Stimulated activated CD4-positive, alpha-beta T cell treated with anti-CD3 and anti-CD28 coated beads, Interleukin-15, amount 100 ng/mL, for 48 hours (primary cell): ENCODE measurements around the gene FNTB.
"Not testable (repeated sequence)": the region's sequence is repeated elsewhere in the genome, so short reads cannot be mapped to it uniquely, and the experiment has no call there.

Experiments used
- DNase-seq, 2 donors: peaks; one replicate each; pipeline ENCODE4 v3.0.0-alpha.2; 2020; ENCODE audit warnings: low read depth in 2 of 2

The FNTB gene

GRCh38 chr14:65015391-65015790, 28.7 kb downstream of the FNTB start:
- DNase-seq: no peak

GRCh38 chr14:65016471-65016870, 29.8 kb downstream of the FNTB start:
- no peak for DNase-seq

GRCh38 chr14:65019944-65020566, 33.4 kb downstream of the FNTB start:
- DNase-seq: no peak

GRCh38 chr14:65024957-65025356, 38.3 kb downstream of the FNTB start:
- no peak for DNase-seq

- DNase-seq: no peak
Measured at GRCh38 chr14:65025818-65026217, 39.1 kb downstream of the FNTB start.

GRCh38 chr14:65026526-65026925, 39.8 kb downstream of the FNTB start:
- no peak for DNase-seq

GRCh38 chr14:65027127-65027799, 40.6 kb downstream of the FNTB start:
- DNase-seq: no peak

- no peak for DNase-seq
Measured at GRCh38 chr14:65028937-65029336, 42.2 kb downstream of the FNTB start.

GRCh38 chr14:65031321-65031720, 44.6 kb downstream of the FNTB start:
- DNase-seq: not testable (repeated sequence)

- DNase-seq: no peak
Measured at GRCh38 chr14:65032319-65032718, 45.6 kb downstream of the FNTB start.

- DNase-seq: no peak
Measured at GRCh38 chr14:65033181-65033580, 46.5 kb downstream of the FNTB start.

GRCh38 chr14:65034021-65034420, 47.3 kb downstream of the FNTB start:
- no peak for DNase-seq

GRCh38 chr14:65035049-65035448, 48.4 kb downstream of the FNTB start:
- no peak for DNase-seq

- DNase-seq: no peak
Measured at GRCh38 chr14:65038966-65039365, 52.3 kb downstream of the FNTB start.

- no peak for DNase-seq
Measured at GRCh38 chr14:65040666-65041433, 54.2 kb downstream of the FNTB start.

GRCh38 chr14:65041434-65041915, 54.8 kb downstream of the FNTB start:
- DNase-seq: no peak

- no peak for DNase-seq
Measured at GRCh38 chr14:65042296-65042695, 55.6 kb downstream of the FNTB start.

- no peak for DNase-seq
Measured at GRCh38 chr14:65042731-65043372, 56.2 kb downstream of the FNTB start.

GRCh38 chr14:65043893-65044595, 57.3 kb downstream of the FNTB start:
- DNase-seq: no peak

- no peak for DNase-seq
Measured at GRCh38 chr14:65044596-65044959, 57.9 kb downstream of the FNTB start.

GRCh38 chr14:65045006-65045405, 58.3 kb downstream of the FNTB start:
- no peak for DNase-seq

GRCh38 chr14:65045709-65046108, 59.0 kb downstream of the FNTB start:
- no peak for DNase-seq
